Activated T-helper 1 cell treated with anti-CD3 and anti-CD28 coated beads, Interleukin-12 subunit alpha, Interleukin-12 subunit beta, Interleukin-2, Interleukin-4 antibody, amounts not matched to agents 30 ng/mL and 10 ng/mL and 1 ng/mL, durations not matched to agents 14 hours and 24 hours and 36 hours (primary cell): Measurements from ENCODE around the gene CDKN2AIP. TPM values are rescaled to one million over a fixed set of nuclear protein-coding genes. Genes with fewer than 3 reads are reported as not detected.

ENCODE experiments used
- DNase-seq: peaks from one replicate; pipeline ENCODE4 v3.0.0; 2021; ENCODE audit warnings: low spot score
- H3K27ac Mint-ChIP-seq: one replicate; pipeline ENCODE4 v1.8.0; 2021; ENCODE audit warnings: mild to moderate bottlenecking, mixed read lengths
- H3K27me3 Mint-ChIP-seq: one replicate; pipeline ENCODE4 v1.8.0; 2022; ENCODE audit warnings: mild to moderate bottlenecking, moderate library complexity, mixed read lengths; ENCODE audit not compliant: insufficient read depth
- H3K36me3 Mint-ChIP-seq: one replicate; pipeline ENCODE4 v1.8.0; 2021; ENCODE audit warnings: low read depth, mixed read lengths
- H3K4me1 Mint-ChIP-seq: one replicate; pipeline ENCODE4 v1.8.0; 2021; ENCODE audit warnings: low read depth, mixed read lengths
- H3K4me3 Mint-ChIP-seq: one replicate; pipeline ENCODE4 v1.8.0; 2021; ENCODE audit warnings: mild to moderate bottlenecking, moderate library complexity, mixed read lengths
- H3K9me3 Mint-ChIP-seq: one replicate; pipeline ENCODE4 v1.8.0; 2021; ENCODE audit warnings: mixed read lengths
- intact Hi-C: fragments of 100-400 bp; cut with micrococcal nuclease; formaldehyde crosslinking; loops from one replicate; pipeline ENCODE4 v1.15.1; 2024
- total RNA-seq: library from RNA; stranded (reverse); gene quantifications from 2 replicates; pipeline ENCODE4 v1.2.3, GENCODE V29; 2022

Gene CDKN2AIP
- total RNA-seq, 1 donor from 2014 or later: 23.9 TPM

DNA sequence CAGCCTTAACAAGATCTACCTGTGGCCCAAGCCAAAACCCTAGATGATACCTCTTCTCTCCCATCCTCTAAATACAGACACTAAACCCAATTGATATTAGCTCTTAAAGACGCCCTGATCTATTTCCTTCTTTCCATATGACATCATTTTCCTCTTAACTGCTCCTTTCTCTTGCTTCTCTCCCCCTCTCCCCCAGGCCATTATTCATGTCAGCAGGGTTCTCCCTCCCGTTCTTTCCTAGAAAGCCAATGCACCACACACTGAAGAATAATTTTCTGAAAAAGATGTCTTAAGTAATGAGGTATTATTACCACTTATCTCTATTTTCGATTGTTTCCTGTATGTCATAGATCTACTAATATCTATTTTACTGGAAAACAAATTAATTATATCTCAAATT, 50.7 kb downstream of the CDKN2AIP start:
- Mint-ChIP-seq H3K4me3 (no peak overlapping the region), H3K4me1 (no peaks in the 10 kb centered on the region), H3K27me3 (no peaks in the 10 kb centered on the region), H3K36me3 (peaks cover 8% of the 10 kb centered on the region), H3K9me3 (no peaks in the 10 kb centered on the region), H3K27ac (no peak overlapping the region)
- intact Hi-C loops: no loop called here
- DNase-seq: no peak

Other genes starting within 250 kb of the CDKN2AIP start
- gene CLDN22, start 124.4 kb upstream of the CDKN2AIP start, total RNA-seq: not detected in 2 replicates
- gene CLDN24, start 122.2 kb upstream of the CDKN2AIP start, total RNA-seq: not detected in 2 replicates
- gene ING2, start 60.4 kb downstream of the CDKN2AIP start, total RNA-seq: 11.6 and 12.2 TPM in 2 replicates
- gene RWDD4, start 214.5 kb downstream of the CDKN2AIP start, total RNA-seq: 23.9 and 24.2 TPM in 2 replicates
- 23.0 and 33.7 TPM in 2 replicates for gene TRAPPC11, start 214.7 kb downstream of the CDKN2AIP start, total RNA-seq